Activated CD8-positive, alpha-beta memory T cell treated with anti-CD3 and anti-CD28 coated beads for 24 hours (primary cell): ENCODE data around the gene EVPL.
A peak's percentile ranks its signal among the peaks of the same experiment; 100 is the strongest.
"Not testable (repeated sequence)": the region's sequence is repeated elsewhere in the genome, so short reads cannot be mapped to it uniquely, and the experiment has no call there.

ENCODE experiments used
- DNase-seq: peaks from one replicate; pipeline ENCODE4 v3.0.0-alpha.2; 2020

The EVPL gene

GRCh38 chr17:76027159-76027839 is at the start of gene EVPL:
Gene EVPL (minus strand): TSS chr17:76027306. CDS start chr17:76027198, 108 bp downstream.
- DNase-seq = no peak

- DNase-seq = peak; percentile 65
Observed at GRCh38 chr17:76076146-76076764, 49.1 kb upstream of the EVPL start.

- no peak for DNase-seq
Observed at GRCh38 chr17:76075364-76076145, 48.4 kb upstream of the EVPL start.

DNA sequence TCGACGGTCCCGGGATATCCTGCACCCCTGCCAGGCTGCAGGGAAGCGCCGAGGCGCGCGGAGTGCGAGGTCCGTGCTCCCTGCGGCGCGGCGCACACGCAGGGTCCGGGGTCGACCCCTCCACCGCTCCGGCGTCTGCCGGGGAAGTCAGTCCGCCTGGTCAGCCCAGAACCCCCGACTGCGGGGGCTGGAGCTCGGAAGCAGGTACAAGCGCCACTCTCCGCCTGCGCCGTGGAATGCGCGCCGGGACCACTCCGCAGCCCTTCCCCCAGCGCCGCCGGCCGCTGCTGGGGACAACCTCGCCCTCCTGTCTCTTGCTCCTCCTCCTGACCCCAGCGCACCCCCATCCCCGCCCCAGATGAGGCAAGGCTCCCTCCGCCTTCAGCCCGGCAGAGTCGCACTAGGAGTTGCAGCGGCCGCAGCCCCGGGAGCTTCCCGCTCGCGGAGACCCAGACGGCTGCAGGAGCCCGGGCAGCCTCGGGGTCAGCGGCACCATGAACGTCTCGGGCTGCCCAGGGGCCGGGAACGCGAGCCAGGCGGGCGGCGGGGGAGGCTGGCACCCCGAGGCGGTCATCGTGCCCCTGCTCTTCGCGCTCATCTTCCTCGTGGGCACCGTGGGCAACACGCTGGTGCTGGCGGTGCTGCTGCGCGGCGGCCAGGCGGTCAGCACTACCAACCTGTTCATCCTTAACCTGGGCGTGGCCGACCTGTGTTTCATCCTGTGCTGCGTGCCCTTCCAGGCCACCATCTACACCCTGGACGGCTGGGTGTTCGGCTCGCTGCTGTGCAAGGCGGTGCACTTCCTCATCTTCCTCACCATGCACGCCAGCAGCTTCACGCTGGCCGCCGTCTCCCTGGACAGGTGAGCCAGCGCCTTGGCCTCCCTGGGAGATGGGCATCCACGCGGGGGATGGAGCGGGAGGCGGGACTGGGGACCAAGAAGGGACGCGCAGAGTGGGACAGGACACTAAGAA is 47.6 kb upstream of the EVPL start, which contains the start of gene GALR2:
Gene GALR2, plus strand, starts transcription at position 392 of the 974 bp plus-strand sequence. Its CDS starts 103 bp downstream, at position 495.
- no peak for DNase-seq

DNA sequence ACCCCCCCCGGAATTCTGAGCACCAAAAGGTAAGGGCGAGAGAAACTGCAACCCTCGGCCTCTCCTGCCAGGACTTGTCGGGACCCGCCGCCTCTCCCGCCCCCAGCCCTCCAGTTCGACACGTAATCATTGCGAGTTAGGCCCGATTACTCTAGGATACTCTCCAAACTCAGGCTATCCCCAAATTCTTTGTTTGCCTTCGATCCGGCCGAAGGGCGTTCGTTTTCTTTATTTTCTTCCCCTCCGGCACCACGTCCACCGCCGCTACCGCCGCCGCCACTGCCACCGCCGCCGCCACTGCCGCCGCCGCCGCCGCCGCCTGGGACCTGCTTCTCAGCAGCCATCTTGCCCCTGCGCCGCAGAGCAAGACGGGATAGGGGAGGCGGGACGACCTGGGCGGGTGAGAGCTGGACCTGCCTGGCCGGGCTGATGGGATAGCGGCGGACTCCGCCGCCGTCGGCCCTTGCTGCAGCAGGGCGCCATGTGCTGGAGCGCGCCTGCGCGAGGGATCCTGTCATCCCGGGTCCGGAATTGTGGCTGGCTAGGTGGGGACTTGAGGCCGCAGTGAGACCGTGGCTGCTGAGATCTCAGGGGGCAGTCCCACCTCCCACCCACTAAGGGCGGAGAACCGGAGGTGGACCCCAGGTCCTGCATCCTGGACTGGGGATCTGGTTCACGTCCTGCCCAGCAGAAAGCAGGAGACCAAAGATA is 45.2 kb upstream of the EVPL start, which contains the start of gene SRP68:
Gene SRP68, minus strand, starts transcription at position 370 of the 711 bp plus-strand sequence. Its CDS starts 26 bp downstream, at position 344.
- DNase-seq = peak; percentile 93

- peak; percentile 83 for DNase-seq
Observed at GRCh38 chr17:76071531-76072147, 44.5 kb upstream of the EVPL start.

DNA sequence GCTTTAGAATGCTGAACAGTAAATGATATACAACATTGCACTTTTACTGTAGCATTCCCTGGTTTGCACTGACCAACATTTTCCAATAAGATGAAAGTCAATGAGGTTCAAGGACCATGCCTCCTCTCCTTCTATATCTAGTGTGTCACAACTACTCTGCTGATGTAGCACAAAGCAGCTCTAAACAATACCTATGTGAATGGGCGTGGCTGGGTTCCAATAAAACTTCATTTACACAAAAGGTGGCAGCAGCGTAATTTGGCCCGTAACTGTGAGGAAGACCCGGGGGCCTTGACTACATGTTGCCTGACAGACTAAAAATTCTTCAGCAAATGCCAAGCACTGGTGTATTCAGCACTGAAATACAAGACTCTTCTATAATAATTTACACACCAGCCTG is 38.7 kb upstream of the EVPL start:
- DNase-seq = no peak

DNA sequence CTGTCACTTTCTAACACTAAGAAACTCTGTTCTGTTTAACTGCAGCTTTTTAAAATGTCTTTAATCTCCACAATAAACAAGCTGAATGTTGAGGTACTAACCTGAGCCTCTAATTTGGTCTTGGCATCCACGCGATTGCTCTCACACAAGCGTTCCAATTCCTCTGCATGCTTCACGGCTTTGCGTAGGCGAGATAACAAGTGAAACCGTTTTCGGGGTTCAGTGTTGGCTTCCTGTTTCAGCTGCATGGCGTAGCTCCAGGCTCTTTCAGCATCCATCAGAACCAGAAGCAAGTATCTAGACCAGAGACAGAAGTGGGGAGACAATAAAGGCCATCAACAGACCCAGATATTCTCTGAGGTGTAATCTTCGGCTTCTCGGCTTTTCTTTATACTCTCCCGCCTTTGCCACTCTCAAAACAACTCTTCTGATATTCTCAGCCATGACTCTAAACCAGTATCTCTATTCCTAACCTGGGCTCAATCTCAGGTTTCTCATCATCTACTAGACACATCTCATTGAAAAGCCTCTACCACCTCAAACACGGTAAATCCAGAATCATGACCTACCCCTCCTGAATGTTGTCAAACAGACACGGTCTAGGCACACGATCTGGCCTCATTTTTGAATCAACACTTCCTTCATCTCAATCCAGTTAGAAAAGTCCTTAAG is 36.9 kb upstream of the EVPL start:
- DNase-seq = no peak

- not testable (repeated sequence) for DNase-seq
Observed at GRCh38 chr17:76058264-76058663, 31.2 kb upstream of the EVPL start.

DNA sequence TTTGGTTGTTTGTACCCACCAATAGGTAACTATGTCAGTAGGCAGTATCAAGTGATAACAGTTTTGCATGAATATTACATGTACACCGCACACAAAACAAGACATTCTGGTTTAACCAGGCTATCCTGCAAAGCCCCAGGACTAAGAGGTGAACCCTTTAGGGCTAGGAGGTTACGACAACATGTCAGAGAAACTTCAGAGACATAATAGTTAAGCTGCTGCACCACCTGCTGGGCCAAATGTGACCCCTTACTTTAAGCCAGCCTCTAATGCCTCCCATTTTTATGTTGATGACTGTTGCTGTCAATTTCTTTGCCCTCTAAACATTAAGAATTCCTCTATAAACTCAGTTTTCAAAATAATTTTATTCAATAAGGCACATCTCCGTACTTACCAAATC is 29.8 kb upstream of the EVPL start:
- no peak for DNase-seq

GRCh38 chr17:76054112-76054476 is 27.0 kb upstream of the EVPL start:
- DNase-seq = no peak

DNA sequence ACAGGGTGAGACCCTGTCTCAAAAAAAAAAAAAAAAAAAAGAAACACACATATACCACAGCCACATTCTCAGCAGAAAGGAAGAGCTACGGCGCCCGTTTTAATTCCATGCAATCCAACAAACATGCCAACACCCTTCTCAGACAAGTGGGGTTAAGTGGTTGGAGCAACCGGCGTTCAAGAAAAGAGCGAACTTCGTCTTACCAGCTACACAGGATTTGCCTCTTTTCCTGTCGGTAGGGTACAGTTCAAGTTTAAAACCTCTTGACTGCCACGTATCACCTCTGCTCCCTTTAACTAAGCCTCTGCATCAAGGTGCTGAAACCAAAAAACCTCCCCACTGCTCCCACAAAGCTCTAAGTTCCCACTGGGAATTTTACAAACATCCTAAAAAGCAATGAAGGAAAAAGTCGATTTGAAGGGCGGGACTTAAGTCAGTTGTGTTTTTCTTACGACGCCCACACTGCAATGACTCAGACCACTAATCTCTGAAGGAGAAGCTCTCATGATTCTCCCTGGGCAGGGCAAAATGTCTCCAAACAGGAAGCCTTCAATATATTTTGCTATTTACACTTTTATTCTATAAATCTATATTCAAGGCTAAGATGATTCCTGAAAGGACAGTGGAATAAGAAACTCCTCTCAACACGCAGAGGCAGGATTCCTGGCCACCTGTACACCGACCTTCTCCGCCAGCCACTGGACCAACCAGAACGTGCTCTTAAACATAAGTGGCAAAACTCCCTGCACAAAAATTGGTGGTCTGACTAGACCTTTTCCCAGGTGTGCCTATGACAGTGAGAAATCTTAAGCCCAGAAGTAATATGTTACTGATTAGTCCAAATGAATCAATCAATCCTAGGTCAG is 26.4 kb upstream of the EVPL start:
- no peak for DNase-seq

DNA sequence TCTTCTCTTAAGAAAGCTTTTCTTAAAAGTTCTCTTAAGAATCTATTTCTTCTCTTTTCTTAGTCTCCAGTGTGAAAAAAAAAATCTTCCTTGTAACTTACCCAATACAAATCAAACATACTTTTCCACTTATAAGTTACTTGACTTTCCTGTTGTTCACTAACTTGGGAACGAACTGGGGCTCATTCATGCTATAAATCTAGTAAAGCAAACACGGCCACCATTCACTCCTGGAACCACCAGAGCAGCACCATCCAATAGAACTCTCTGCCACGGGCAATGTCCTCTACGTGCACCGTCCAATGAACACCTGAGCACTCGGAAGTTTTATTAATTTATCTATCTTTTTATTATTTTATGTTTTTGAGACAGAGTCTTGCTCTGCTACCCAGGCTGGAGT is 24.5 kb upstream of the EVPL start:
- no peak for DNase-seq

DNA sequence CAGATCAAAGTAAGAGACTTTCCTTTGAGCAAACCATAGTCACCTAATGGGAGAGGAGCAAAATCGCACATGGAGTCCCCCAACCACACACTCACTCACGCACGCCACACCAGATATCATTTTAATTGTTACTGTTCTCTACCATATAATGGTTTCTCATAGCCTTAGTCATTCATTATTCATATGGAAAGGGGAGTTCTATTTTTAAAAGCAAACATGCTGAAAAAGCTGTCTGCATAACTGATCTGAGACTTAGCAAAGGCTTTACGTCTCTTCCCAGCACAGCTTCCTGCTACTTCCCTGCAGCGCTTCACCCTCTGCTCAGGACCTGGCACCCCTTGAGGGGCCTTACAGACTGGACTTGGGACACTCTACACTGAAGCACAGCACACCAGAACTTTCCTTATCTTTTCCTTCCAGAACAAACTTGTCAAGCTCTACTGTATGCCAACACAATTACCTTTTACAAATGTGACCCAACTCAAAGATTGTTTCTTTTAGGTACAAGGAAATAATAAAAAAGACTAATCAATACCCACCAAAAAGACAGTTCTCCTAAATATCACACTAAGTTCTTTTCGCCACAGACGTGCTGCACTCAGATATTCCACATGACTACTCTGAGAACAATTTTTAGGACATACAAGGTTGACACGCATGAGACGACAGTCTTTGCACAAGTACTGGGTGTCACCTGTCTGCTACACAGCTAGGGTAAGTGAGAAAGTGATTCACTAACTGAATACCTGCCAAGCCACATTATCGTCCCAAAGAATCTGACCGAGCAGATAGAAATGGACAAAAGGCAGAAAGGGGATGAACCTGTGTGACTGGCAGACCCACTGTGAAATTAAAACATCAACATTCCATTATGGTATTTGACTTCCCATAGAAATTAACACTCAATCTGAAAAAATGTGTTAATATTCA is 23.7 kb upstream of the EVPL start:
- no peak for DNase-seq

- DNase-seq = no peak
Observed at GRCh38 chr17:76049836-76050537, 22.9 kb upstream of the EVPL start.

DNA sequence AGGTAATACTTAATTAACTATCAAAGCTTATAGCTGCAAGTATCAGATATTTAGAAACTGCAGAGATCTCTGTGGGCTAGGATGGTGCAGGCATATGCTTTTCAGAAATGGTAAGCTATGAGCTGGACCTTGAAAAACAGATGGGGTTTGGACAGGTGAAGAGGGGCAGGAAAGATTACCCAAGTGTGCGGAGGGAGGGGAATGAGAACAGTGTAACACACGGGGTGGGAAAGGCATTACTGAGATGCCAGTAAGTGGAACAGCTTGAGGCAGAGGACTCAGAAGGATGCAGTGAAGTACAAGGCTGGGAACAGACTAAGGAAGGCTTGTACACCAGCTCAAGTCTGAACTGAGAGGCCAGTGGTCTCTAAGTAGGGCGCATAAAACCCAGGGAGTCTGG is 22.1 kb upstream of the EVPL start:
- no peak for DNase-seq

DNA sequence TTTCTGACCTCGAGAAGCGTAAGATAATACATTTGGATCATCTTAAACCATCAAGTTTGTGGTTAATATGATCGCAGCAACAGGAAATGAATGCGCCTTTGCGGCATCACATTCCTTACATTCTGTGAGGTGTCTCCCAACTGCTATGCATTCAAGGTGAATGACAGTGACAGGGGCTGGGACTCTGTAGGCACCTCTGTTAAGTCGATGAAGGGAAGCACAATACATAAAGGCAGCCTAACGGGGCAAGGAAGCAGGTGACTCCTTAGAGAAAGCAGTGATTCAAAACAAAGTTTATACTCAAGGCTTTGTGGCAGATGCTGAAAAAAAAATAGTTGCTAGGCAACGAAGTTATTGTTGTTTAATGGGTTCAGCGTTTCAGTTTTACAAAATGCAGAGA is 21.6 kb upstream of the EVPL start:
- DNase-seq = no peak

DNA sequence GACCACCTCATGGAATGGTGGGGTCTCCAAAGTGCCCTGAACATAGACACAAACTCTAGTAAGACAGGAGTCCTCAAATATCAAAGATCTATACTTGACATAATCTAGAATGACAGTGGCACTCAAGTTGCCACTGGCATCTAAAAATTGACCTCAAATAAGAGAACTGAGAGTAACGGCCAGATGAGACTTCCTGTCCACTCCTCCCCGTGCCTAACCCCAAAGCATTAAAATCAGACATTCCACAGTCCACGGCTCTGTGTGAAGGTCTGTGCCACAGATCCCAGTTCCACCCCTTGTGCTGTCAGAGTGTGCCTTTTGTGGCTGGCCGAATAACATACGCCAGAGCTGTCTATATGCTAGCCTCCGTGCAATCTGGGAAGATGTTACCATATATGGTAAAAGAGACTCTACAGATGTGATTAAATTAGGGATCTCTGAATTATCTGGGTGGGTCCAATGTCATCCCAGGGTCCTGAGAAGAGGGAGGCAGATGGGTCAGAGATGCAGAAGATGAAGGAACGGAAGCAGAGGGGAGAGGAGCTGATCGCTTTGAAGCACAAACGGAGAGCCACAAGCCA is 21.0 kb upstream of the EVPL start:
- no peak for DNase-seq
